Right ventricle myocardium inferior (tissue), 1 donor: ENCODE data around the gene AMMECR1. TPM values are rescaled to one million over a fixed set of nuclear protein-coding genes. Genes with fewer than 3 reads are reported as not detected.
"Not testable (repeated sequence)": the region's sequence is repeated elsewhere in the genome, so short reads cannot be mapped to it uniquely, and the experiment has no call there.

Experiments used
- ATAC-seq: fragments of 200-7000 bp; cut with Tn5 transposase; one replicate; pipeline ENCODE4 v1.9.1; 2020; ENCODE audit warnings: mild to moderate bottlenecking, moderate library complexity
- DNase-seq: peaks from one replicate; pipeline ENCODE4 v3.0.0; 2021; ENCODE audit errors: missing footprints
- intact Hi-C: fragments of 100-400 bp; cut with DNase I; formaldehyde crosslinking; loops from one replicate; pipeline ENCODE4 v1.11.0; 2022
- total RNA-seq: library from RNA; stranded (reverse); fragmentation: NEBNext Ultra II Directional; extraction: Animal tissue kit (Norgen Biotek cat#: 25700); gene quantifications from one replicate; pipeline ENCODE4 v1.2.1, GENCODE V29; 2021
- donor health status: DM: no; HTN: yes; CAD: no; lungs with severe emphysema.

AMMECR1 gene
- total RNA-seq, 1 donor from 2014 or later = 1.1 TPM

DNA sequence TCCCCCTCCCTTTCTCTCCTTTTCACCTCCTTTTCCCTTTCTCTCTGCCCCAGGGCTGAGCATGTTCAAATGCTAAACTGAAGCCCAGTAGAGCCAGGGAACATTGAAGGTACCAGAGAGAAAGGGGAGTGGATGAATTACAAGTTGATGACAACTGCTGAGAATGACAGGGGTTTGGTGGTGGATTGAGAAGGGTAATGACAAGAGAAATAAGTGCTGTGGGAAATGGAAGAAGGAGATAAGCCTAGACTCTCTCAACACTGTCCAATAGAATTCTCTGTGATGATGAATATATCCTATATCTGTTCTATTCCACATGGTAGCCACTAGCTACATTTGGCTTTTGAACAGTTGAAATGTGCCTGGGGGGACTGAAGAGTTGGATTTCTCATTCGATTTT lies 160.4 kb downstream of the AMMECR1 start:
- intact Hi-C loops = no loop called here
- no peak for ATAC-seq
- DNase-seq = no peak

DNA sequence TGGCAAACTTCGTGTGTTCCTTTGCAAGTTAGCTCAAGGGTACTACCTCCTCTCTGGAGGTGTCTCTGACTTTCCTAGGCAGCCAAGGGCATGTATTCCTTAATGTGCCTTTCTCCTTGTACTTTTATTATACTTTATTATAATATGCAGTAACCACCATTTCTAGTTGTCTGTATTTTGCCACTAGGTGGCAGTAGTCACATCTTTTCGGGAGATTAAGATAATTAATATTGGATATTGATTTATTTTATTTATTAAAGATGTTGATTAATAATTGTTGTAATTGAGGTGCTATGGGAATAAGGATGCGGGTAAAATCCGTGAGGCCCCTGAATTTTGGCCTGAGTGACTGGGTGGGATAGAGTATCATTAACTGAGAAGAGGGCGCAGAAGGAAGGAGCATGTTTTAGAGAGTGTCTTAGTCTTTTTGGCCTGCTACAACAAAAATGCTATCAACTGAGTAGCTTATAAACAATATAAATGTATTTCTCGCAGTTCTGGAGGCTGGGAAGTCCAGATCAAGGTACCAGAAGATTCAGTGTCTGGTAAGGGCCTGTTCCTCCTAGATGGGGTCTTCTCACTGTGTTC lies 161.6 kb downstream of the AMMECR1 start:
- DNase-seq (no peak), ATAC-seq (no peak)
- intact Hi-C loops = no loop called here

DNA sequence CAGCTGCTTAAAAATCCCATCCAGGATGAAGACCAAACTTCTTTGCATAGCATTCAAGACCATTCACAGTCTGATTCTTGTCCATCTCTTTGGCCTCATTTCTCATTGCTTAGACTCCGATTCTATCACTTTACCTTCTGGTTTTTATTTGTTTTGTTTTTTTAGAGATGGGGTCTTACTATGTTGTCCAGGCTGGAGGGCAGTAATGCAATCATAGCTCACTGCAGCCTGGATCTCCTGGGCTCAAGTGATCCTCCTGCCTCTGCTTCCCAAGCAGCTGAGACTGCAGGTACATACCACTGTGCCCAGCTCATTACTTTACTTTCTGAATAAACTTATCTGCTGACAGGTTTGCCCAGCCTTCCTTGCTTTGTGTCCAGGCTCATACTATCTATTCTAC lies 162.1 kb downstream of the AMMECR1 start:
- no peak for DNase-seq
- intact Hi-C loops = no loop called here
- ATAC-seq = no peak

DNA sequence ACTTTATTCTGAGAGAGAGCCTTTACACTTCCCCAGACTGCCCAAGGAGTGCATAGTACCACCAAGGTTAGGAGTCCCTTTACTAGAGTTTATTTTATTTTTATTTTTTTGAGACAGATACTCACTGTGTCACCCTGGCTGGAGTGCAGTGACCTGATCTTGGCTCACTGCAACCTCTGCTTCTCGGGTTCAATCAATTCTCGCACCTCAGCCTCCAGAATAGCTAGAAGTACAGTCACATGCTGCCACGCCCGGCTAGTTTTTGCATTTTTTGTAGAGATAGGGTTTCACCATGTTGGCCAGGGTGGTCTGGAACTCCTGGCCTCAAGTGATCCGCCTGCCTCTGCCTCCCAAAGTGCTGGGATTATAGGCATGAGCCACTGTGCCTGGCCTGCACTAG lies 163.6 kb downstream of the AMMECR1 start:
- intact Hi-C loops, DNase-seq, ATAC-seq: not testable (repeated sequence)

DNA sequence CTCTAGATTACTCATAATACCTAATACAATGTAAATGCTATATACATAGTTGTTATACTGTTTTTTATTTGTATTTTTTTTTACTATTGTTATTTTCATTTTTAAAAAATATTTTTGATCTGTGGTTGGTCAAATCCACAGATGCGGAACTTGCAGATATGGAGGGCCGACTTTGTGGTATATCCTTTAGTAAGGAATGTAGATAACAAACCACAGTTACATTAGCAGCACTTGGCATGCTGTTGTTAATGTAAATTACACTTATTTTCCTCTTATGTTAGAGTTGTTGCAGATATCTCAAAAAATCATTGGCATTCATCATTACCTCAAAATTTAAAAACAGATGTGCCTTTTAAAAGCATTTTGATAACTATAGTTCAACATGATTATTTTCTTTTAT lies 164.0 kb downstream of the AMMECR1 start:
- intact Hi-C loops = no loop called here
- ATAC-seq (no peak), DNase-seq (no peak)

DNA sequence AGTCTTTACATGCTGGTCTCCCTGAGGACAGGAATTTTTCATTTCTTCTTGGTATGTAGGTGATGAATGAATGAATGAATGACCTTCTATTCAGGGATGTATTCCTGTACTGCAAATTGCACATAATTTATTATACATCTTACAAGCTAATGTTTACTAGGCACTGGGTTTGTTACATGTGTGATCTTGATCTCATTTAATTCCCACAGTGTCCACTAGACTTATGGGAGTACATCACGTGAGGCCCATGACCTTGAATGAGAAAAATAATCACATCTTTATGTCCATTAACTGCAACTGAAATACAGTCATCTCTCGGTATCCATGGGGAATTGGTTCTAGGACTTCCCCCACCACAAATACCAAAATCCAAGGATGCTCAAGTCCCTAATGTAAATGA lies 164.6 kb downstream of the AMMECR1 start:
- no peak for DNase-seq
- intact Hi-C loops = no loop called here
- ATAC-seq = no peak

DNA sequence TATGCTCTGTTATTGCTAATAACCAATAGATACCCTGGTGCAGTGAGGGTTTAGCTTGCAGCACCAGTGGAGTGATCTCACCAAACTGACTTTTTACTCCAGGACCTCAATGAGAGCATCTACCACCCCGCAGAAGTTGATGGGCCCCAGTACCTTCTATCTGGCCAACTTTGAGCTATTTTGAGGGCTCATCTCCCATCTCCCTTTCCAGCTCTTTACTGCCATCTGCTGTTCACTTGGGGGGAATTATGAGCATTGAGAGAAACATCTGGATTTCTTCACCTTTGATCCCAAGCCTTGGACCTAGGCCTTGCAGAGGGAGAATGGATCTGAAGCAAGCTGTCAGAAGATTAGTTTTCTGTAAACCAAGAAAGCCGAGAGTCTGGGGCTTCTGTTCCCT lies 171.4 kb downstream of the AMMECR1 start:
- ATAC-seq = peak; percentile 73
- intact Hi-C loops = loop anchor here (5.0 to 10.0 kb wide), 3 partner anchors 142 to 432 kb away; partner anchors contain the start of gene TMEM164
- no peak for DNase-seq

DNA sequence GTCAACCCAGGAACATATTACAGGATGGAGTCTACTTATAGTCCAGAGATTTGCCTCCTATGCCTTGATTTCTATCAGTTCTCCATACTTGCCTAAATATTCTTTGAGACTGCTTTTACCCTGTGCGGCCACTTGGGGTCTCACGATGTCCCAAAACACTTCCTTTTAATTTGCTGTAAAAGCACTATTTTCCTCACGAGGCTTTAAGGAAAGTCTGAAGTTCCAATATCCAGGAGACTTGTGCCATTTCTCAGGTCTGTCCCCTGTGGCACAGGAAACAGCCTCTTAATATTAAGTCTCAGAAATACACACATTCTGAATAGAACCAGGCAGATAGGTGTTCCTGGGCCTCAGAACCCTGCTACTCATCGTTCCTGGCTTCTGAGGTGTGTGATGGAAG lies 172.0 kb downstream of the AMMECR1 start:
- ATAC-seq = peak; percentile 48
- intact Hi-C loops = loop anchor here (5.0 to 10.0 kb wide), 3 partner anchors 141 to 431 kb away; partner anchors contain the start of gene TMEM164

DNA sequence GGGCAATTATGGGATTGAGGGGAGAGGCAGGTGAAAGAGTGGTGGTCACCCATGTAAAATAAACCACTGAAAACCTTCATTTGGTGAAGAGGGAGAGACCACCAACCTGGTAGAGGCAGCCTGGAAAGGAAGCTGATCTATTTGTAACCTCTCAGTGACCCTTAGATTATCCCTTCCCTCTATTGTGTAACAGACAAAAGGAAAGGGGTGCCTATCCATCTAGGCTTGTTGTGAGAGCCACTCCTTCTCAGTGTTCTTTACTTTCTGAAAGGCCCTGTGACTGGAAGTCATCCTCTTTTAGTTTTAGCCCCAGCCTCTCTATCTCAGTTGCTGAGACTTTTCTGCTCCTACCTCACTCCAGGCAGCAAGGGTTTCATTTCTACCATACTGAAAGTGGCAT lies 172.6 kb downstream of the AMMECR1 start:
- ATAC-seq (no peak), DNase-seq (no peak)
- intact Hi-C loops = loop anchor here (5.0 to 10.0 kb wide), 3 partner anchors 141 to 431 kb away; partner anchors contain the start of gene TMEM164

More for the DNA sequence above, 172.0 kb downstream of the AMMECR1 start:
- DNase-seq = no peak

Other genes starting within 250 kb of the AMMECR1 start
- 0.38 TPM for gene RTL9, start 40.8 kb upstream of the AMMECR1 start, total RNA-seq